Measurements from ENCODE around the gene SLC12A3.
"Not testable (repeated sequence)": the region's sequence is repeated elsewhere in the genome, so short reads cannot be mapped to it uniquely, and the experiment has no call there.

Gene SLC12A3

DNA sequence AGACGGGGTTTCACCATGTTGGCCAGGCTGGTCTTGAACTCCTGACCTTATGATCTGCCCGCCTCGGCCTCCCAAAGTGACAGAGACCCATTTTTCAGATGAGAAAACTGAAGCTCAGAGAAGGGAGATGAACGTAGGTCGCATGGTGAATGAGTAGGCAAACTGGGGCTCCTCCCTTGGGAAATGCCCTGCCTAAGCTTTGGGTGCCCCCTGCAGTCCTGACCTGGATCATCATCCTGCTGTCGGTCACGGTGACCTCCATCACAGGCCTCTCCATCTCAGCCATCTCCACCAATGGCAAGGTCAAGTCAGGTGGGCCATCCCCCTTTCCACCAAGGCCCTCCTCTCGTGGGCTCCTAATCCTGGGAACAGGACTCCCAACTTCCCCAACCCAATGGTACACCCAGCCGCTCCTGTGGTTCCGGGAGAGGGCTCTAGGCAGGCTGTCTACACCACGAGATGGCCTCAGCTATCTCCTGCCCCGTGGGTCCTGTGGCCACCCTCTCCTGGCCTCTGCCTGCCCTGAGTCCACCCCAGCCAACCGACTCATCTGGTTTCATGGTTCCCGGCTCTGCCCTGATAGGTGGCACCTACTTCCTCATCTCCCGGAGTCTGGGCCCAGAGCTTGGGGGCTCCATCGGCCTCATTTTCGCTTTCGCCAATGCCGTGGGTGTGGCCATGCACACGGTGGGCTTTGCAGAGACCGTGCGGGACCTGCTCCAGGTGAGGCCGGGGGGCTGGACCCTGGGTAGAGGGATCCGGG is 4.7 kb downstream of the SLC12A3 start:
- DNase-seq (ENCODE audit: low spot score) = peak; percentile 57

DNA sequence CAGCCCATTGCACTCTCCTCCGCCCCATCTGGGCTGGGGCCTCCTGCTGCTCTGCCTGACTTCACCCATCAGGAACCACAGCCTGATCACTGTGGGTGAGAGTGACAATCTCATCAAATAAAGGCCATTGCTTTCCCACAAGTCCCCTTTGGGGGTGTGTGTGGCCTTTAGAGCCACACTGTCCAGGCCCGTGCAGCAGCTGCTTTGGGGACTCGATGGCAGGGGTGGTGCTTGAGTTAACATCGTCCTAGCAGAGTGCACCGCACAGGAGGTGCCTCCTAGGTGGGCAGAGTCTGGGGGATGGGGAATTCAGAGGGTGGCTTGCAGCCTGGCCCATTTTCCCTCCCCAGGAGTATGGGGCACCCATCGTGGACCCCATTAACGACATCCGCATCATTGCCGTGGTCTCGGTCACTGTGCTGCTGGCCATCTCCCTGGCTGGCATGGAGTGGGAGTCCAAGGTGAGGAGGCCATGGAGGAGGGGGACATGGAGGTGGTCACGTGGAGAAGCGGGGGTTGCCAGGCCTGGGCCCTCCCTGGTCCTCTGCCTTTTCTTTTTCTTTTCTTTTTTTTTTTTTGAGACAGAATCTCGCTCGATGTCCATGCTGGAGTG is 5.4 kb downstream of the SLC12A3 start:
- no peak for DNase-seq (ENCODE audit: low spot score)

DNA sequence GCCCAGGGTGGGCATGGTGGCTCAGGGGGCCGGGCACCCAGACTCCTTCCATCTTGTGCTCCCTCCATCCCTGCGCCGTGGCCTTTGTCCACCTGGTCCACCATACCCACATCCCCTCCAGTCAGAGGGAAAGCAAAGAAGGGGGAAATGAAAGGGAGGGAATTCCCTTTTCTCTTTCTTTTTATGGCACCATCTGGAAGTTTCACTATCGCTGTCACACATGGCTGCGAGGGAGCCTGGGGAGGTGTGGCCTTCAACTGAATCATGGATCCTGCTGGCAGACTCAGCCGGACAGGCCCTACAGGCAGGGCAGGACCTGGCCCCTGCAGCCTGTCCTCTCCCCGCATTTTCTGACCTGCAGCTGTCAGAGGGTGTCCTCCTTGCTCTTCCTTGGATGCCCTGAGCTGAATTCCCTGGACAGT is 6.2 kb downstream of the SLC12A3 start:
- DNase-seq (ENCODE audit: low spot score) = no peak

DNA sequence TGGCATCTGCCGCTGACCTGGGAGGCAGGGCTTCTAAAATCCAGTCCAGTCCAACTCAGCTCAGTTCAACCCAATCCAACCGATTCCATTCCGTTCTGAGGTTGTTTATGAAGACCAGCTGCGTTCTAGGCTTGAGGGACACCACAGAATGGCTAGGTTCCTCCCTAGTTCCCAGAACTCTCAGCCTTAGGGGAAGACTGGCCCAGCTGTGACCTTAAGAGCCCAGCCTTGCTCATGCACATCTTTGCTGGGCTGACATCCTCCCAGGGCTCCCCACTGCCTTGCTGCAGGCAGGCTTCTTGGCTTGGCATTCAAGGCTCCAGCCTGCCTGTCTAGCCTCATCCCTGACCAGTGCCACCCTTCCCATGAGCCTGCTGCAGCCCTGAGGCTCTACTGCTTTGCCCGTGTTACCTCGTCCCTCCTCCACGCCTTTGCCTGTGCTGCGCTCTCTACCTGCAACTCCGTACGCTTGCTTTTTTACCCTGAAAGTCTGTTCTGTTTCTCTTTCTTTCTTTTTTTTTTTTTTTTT is 7.9 kb downstream of the SLC12A3 start:
- no peak for DNase-seq (ENCODE audit: low spot score)

DNA sequence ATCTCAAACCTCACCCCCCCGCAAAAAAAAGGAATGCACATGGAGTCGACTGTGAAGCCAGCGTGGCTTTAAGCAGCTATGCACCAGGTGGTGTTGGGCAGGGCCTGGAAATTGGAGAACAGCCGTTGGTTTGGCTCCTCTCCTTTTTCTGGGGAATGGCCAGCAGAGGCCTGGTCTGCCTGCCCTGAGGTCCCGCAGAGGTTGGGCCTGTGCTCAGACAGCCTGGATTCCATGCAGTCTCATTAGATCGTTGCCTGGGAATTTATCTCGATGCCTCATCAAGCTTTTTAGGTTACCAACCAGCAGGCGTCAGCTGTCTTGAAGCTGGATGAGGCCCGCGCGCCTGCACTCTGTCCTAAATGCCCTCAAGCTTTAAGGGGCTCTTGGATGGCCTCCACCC is 9.8 kb downstream of the SLC12A3 start:
- DNase-seq (ENCODE audit: low spot score) = no peak

DNA sequence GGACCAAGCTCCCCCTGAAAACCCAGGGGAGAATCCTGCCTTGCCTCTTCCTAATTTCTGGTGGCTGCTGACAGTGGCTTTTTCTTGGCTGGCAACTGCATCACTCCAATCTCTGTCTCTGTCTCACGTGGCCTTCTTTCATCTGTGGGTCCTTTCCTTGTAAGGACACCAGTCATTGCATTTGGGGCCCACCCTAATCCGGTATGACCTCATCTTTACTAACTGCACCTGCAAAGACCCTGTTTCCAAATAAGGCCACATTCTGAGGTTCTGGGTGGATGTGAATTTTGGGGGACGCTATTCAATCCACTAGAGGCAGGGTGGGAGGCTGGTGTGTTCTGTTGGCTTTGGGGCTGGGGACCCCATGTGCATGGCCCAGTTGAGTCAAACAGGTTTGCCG is 11.0 kb downstream of the SLC12A3 start:
- DNase-seq (ENCODE audit: low spot score) = peak; percentile 26

DNA sequence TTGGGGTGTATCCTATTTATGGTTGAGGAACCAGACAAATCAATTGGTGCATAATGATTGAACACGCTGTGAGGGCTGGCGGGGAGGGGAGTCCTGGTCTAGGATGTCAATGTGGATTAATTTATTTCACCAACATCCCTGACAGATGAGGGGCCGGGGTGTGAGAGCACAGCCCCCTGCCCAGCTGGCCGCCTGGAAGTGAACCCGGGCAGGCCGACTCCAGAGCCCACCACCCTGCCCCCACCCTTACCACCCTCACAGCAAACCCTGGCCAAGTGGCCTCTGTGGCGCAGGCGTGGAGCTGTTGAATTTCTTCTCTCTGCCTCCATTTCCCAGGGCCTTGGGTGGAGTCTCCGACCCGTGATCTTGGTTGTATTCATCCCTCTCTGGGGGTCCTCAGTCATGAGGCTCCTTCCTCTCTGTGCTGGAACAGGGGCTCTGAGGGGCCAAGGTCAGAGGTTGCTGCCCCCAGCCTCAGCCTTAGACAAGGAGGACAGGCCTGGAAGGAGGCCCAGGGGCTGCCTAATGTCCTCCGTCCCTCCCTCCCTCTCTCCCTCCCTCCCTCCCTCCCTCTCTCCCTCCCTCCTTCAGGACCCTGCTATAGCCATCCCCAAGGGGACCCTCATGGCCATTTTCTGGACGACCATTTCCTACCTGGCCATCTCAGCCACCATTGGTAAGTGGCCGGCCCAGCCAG is 12.6 kb downstream of the SLC12A3 start:
- DNase-seq (ENCODE audit: low spot score) = no peak

DNA sequence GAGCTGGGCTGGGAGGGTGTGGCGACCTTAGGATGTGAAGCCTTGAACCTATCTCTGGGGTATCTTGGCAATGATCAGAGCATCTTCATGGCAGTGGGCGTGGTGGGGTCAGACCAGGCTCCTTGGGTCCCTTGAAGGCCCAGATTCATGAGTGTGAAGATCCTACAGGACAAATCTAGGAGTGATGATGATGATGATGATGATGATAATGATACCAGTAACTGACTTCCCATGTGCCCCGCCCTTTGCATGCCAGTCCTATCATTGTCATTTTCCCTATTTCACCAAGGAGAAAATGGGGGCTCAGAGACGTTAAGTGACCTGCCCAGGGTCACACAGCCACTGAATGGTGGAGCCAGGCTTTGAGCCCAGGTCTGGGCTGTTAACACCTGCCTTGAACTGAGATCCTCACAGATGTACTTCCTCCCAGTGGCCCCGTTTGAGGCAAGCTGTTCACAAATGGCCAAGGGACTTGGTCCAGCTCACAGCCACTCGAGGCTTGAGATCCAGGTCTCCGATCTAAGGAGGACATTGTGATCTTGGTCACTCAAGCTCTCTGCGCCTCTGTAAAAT is 13.4 kb downstream of the SLC12A3 start:
- no peak for DNase-seq (ENCODE audit: low spot score)

DNA sequence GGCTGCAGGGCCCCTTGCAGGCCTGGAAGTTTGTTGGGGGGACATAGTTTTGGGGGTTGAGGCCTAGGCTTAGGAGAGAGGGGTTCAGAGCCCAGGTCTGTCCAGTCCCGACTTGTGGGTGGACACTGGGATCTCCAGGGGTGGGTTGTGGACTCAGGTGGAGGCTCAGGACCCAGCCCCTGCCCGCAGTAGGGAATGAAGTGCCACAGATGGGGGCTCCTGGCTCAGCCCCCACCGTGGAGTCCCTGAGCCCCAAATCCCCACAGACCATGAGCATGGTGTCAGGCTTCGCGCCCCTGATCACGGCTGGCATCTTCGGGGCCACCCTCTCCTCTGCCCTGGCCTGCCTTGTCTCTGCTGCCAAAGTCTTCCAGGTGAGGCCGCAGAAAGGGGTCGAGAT is 14.3 kb downstream of the SLC12A3 start:
- no peak for DNase-seq (ENCODE audit: low spot score)

DNA sequence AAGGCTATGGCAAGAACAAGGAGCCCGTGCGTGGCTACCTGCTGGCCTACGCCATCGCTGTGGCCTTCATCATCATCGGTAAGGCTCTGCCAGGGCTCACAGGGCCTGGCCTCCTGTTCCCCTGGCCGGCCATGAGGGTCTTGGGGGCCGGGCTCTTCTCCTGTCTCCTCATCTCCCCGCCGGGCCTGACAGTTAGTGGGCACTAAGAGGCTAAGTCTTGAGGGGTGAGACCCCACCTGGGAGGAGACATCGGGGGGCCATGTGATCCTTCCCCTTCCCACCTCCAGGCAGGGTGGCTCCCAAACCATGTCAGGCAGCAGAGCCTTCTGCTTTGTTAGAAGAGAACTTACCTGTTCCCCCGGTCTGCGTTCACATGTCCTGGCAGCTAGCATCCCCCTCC is 15.2 kb downstream of the SLC12A3 start:
- DNase-seq (ENCODE audit: low spot score) = no peak

DNA sequence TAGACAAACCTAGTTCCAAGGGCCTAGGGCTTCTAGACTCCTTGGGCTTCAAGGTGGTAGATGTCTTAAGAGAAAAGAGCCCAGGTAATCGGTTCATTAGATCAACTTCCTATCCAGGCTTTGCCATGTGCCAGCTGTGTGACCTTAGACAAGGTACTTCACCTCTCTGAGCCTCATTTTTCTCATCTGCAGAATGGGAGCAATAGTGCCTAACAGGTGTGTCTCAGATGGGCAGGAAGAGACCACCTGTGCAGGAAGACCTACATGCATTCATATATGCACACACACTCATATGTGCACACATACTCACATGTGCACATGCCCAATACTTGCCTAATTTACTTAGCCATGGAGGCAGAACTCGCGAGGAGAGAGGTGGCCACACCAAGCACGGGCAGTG is 15.7 kb downstream of the SLC12A3 start:
- DNase-seq (ENCODE audit: low spot score) = no peak

DNA sequence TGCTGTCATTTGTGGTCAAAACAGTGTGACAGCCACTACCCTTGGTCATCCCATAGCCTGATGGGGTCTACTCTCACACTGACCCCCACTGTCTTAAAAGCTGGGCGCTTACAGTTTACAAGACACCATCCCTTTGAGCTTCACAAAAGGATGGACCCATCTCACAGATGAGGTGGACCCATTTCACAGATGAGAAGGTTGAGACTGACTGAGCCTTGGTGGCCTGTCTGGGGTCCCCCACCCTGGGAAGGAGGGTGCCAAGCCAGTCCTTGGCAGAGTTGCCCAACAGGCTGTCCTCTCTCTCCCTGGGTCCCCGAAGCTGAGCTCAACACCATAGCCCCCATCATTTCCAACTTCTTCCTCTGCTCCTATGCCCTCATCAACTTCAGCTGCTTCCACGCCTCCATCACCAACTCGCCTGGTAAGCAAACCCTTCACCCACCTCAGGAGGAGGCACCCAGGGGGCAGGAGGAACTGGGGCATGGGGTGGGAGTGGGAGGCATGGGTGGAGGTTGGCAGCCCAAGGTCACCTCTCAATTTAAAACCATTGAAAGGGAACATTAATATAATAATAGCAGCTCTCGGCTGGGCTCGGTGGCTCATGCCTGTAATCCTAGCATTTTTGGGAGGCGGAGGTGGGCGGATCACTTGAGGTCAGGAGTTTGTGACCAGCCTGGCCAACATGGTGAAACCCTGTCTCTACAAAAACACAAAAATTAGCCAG is 17.2 kb downstream of the SLC12A3 start:
- no peak for DNase-seq (ENCODE audit: low spot score)

DNA sequence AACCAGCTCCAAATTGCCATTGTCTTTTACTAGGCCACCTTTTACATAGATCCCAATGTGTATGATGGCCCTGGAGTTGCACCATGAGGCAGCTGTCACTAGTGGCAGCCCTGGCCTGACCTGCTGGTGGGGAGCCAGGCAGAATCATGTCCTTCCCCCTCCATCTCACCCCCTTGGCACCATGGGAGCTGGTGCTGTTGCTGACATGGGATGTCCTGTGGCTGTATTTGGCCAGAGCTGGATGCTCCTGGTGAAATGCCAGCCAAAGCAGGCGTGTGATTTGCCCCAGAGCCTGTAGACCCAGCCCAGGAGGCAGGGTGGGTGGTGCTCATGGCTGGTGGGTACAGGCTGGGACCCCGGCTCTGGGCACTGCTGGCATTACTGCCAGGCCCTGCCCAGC is 18.6 kb downstream of the SLC12A3 start:
- no peak for DNase-seq (ENCODE audit: low spot score)

DNA sequence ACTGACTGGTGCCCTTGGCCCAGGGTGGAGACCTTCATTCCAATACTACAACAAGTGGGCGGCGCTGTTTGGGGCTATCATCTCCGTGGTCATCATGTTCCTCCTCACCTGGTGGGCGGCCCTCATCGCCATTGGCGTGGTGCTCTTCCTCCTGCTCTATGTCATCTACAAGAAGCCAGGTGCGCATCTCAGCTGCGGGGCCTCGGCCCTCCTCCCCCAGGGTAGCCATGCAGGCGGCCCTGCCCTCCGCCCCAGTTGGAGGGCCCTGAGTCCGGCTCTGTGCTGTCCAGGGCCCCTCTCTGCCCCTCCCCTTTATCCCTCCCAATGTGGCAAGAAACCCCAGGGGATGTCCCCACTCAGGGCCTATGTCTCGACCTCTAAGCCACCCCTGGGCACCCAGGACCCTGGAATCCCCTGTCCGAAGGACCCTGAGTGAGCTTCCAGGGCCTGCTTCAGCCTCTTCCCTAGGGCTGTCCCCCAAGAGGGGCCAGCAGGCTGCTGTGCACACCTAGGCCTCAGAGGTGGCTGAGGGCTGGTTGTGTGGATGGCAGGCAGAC is 19.1 kb downstream of the SLC12A3 start:
- DNase-seq (ENCODE audit: low spot score) = no peak

DNA sequence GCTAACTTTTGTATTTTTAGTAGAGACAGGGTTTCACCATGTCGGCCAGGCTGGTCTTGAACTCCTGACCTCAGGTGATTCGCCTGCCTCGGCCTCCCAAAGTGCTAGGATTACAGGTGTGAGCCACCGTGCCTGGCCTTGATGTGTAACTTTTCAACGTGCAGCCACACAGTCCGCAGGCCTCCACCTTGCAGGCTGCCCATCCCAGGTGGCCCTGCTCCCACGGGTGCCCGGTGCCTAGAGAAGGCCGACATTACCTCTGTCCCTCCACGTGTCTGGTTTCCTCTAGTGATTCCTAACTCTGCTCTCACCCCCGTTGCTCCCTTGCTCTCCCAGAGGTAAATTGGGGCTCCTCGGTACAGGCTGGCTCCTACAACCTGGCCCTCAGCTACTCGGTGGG is 19.9 kb downstream of the SLC12A3 start:
- DNase-seq (ENCODE audit: low spot score) = not testable (repeated sequence)

DNA sequence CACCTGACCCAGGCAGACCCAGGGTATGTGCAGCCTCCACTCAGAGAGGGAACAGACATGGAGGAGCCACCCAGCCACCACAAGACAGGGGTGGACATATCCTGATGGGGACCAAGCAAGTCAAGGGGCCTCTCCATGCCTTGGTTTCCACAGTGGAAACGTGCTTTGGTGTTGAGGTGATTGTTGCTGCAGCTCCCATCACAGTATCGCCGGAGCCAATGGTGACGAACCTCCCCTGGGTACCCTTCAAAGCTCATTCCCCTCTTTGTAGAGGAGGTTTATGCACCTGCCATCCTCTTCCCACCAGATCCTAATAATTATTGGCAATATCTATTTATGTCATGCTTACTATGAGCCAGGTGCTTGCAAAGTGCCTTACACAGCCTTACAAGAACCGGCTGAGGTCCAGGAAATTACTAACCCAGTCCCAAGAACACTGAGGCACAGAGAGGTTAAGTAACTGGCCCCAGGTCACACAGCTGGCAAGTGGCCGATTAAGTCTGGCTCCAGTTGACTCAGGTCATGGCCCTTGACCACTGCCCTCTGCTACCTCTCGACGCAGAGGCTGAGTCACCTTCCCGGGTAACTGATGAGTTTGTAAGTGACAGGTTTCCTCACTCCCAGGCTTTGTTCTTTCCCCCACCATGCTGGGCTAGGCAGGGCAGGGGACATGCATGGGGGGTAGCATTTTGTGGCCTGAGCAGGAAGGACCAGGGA is 20.6 kb downstream of the SLC12A3 start:
- DNase-seq (ENCODE audit: low spot score) = no peak

DNA sequence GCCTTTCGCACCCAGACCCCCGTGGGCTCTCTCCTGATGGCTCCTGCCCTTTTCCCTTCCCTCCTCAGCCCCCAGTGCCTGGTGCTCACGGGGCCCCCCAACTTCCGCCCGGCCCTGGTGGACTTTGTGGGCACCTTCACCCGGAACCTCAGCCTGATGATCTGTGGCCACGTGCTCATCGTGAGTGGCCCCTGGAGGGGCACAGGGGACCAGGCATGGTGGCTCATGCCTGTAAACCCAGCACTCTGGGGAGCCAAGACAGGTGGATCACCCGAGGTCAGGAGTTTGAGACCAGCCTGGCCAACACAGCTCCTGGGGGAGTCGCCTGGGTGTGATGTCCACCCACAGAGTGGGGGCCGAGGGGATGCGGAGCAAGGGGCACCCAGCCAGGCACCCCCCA is 21.3 kb downstream of the SLC12A3 start:
- DNase-seq (ENCODE audit: low spot score) = no peak

DNA sequence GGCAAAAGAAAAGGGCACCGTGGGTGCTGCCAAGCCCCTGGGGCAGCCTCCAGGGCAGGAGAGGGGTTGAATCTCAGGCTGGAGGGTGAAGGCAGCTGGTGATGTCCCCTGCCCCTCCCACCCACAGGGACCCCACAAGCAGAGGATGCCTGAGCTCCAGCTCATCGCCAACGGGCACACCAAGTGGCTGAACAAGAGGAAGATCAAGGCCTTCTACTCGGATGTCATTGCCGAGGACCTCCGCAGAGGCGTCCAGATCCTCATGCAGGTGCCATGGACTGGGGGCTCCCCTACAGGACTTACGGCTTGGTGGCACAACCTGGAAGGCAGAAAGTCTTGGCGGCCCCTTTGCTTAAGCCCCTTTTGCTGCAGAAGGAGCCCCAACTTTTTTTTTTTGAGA is 21.8 kb downstream of the SLC12A3 start:
- no peak for DNase-seq (ENCODE audit: low spot score)

DNA sequence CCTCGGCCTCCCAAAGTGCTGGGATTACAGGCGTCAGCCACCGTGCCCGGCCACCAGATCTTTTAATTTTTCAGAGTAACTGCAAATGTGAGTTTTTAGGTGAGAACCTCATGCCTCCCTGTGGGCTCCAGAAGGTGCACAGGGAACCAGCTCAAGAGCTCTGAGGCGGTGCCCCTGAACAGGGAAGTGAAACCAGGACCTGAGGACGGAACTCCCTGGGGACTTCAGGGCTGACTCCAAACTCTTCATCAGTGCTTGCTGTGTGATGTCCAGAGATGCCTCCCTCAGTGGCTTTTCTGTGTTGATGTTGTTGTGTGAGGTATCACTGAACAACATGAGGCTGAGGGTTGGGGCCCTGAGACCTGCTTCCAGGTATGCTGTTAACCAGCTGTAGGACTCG is 23.8 kb downstream of the SLC12A3 start:
- DNase-seq (ENCODE audit: low spot score) = peak; percentile 84

DNA sequence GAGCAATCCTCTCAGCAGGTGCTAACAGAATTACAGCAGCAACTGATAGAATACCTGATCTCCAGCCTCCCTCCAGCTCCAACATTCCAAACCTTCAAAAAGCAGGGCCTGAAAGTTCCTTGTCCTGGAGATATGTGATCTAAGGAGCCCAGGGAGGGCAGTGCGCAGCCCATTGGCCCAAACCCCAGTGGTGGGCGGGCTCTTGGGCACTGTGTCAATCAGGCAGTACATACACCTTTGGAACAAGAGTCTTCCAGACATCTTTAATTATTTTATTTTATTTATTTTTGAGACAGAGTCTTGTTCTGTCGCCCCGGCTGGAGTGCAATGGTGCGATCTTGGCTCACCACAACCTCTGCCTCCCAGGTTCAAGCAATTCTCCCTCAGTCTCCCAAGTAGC is 24.2 kb downstream of the SLC12A3 start:
- no peak for DNase-seq (ENCODE audit: low spot score)

DNA sequence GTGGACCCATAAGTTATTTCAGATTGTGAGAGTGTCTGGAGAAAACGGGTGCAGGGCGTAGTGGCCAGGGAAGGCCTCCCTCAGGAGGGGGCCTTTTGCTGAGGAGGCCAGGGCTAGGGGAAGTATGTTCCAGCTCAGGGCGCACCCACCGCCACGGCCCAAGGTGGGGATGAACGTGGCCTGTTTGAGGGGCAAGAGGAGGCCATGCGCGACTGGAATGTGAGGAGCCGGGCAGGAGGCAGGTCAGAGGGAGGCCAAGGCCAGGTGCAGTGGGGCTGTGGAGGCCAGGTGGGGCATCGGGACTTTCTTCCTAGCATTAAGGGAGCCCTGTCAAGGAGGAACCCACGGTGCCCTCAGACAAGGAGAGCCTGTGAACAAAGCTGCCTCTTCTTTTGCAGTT is 26.7 kb downstream of the SLC12A3 start:
- DNase-seq (ENCODE audit: low spot score) = no peak
